CD4-positive, alpha-beta T cell treated with Interleukin-15 for 1 hour (primary cell): Measurements from ENCODE around the gene ARHGAP26.

Experiments
- DNase-seq: peaks from one replicate; pipeline ENCODE4 v3.0.0-alpha.2; 2020

ARHGAP26 gene

DNA sequence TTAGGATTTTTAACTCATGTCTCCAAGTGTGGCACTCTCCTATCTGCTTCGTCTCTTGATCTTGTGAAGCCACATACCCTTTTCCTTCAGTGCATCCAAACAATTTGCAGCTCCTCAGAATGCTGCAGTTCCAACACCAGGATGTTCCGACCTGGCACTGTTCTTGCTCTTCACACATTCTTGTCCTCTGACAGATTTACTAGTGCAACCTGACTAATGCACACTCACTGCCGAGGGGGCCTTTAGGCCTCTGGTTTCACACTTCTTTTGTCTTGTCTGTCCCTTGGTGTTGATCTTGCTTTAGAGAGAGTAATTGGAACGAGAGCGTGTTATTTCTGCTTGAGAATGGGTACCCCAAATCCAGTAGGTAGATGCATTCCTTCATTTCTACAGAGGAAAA is 15.0 kb downstream of the ARHGAP26 start:
- DNase-seq = no peak

DNA sequence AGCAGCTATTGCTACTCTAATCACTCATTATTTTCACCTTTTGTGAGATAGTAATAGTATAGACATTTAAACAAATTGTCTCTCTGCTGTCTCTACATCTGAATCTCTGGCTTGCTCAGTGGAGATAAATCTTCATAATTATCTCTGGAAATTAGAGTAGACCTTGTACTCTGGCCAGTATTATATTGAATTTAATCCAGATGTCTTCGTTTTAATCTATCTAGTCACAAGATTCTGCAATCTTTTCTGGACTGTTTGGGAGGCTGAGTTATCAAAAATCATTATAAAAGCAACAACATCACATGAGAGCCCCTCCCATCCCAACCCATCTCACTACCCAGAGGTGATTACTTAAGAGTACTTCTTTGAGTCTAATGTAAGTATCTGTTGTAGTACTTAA is 19.0 kb downstream of the ARHGAP26 start:
- no peak for DNase-seq

DNA sequence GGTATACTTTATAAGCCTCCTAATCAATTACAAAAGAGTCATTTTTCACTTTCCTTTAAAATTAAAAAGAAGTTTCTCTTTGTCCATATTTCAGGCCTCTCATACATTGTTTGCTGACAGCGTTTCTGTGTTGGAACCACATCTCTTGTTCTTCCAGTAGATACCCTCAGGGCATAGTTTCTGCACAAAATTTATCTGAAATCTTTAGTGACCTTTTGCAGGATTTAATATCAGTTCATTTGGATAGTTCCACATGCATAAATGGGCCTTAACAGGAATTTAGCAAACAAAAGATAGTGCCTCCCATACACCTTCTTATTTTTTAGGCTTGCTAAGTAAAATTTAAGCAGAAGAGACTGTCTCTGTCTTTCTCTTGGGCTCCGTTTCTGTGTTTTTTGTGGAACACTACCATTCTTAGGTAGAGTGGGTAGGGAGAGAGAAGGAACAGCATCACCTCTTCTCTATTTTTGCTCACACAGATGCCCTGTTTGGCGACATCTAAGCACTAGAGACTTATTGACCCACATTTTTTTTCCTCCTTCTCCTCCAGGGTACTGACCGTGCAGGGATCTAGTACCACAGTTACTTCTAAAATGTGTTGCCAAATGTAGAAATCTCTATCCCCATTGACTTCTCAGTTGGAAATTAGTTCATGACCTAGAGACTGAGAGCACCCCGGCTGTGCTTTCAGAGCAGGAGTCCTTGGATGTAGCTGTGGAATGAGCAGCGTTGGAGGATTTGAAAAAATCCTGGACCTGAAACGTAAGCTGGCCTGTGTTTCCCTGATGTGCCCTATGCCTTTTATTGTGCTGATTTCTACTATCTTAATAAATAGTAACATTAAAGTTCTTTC is 22.1 kb downstream of the ARHGAP26 start:
- no peak for DNase-seq

GRCh38 chr5:142792865-142793232 is 22.7 kb downstream of the ARHGAP26 start:
- DNase-seq = no peak

DNA sequence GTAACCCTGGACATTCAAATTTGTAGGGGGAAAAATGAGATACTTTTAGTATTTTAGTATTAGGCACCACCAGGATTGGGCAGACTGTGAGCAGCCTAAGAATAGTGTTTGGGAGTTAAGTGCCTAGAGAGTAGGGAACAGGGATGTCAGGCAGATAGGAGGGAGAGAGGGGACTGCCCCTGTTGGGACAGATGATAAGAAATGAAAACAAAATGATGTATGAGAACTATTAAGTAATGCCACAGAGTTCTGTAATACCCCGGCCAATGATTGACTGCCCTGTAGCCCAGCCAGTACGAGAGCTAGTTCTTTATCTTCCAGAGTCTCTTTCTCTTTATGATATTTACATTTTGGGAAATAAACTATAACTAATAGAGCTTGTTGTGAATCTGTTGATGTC is 24.4 kb downstream of the ARHGAP26 start:
- DNase-seq = no peak

- no peak for DNase-seq
Observed at GRCh38 chr5:142795251-142795650, 25.1 kb downstream of the ARHGAP26 start.

- no peak for DNase-seq
Observed at GRCh38 chr5:142796492-142797109, 26.4 kb downstream of the ARHGAP26 start.

- DNase-seq = no peak
Observed at GRCh38 chr5:142797420-142797819, 27.2 kb downstream of the ARHGAP26 start.

DNA sequence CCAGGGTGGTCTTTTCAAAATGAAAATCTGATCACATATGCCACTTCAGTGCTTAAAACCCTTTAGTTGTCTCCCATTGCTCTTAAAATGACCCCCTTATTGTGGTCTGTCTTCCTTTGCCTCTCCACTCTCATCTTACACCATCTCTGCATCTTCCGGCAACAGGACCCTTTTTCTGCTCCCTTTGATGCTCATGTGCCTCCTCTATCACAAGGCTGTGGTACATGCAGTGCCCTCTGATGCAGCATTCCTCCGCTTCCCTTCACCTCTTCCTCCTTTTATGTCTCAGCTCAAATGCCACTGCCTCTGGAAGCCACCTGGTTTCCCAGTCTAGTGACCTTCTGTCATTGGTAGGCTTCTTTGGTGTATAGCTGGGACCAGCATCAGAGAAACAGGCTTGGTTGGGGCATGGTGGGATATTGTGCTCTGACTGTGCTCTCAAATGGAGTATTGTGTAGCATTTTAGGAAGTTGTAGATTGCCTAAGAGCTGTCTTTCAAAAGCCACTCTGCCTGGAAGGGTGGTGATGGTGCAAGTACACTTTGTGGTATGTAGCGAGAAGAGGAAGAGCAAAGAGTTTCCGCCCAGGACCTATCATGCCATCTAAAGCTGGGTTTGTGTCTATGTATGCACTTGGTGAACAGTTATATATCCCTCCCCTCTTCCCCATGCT is 28.1 kb downstream of the ARHGAP26 start:
- peak; percentile 76 for DNase-seq

DNA sequence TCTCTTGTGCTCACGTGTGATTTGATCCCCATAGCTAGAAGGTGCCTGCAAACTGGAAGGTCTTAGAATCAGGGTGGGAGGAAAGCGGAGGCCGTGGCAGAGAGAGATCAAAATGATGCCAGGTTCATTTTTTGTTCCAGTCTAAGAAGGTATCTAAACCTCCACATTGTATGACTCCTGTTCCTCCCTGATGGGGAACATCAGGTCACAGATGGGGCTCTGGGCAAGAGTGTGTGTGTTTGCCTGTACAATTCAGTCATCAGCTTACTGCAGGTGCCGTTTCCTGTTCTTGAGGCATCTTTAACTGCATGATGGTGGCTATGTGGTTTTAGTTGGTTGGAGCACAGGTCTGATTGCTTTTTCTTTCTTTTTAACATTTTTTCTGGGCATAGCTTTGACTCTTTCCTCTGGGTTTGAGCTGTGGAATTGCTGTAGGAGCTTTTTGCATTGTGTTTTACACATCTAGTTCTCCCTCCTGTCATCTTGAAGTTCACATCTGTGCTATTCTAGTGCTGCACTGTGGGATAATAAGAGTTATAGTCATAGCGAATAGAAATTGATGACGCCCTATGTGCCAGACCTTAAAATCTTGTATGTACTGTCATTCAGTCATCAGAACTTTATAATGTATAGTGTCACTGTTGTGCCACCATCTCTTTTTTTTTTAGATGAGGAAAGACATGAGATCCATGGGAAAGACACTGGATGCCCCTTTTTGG is 30.8 kb downstream of the ARHGAP26 start:
- DNase-seq = peak; percentile 48

GRCh38 chr5:142801495-142801871 is 31.3 kb downstream of the ARHGAP26 start:
- DNase-seq = no peak

DNA sequence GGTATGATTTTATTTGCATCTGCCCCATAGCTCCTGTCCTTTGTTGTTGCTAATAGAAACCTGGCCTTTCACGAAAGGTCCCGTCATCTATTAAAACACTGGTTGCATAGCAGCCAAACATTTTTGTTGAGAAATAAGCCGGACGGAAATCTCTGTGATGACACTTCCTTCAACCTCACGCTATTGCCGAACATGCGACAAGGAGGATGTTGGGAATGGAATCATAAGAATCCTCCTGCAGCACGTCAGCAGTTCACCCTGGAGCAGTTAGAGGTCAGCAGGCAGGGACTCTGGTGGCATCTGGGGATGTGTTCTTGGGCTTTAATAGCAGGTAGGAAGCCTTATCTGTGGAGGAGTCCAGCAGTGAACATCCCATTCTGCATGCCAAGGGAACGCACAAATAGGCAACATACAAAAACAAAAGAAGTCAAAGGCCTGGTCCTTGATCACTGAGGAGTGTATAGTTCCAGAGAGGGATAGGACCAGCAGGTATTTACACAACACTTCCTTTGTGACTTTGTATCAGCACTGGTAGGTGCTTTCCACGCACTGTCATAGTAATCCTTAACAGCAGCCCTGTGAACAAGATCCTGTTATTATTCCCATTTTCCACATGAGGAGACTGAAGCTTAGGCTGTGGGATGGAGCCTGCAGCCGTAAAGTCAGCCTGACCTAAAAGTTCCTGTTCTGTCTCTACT is 33.4 kb downstream of the ARHGAP26 start:
- peak; percentile 71 for DNase-seq

GRCh38 chr5:142805339-142805738 is 35.2 kb downstream of the ARHGAP26 start:
- DNase-seq = no peak

DNA sequence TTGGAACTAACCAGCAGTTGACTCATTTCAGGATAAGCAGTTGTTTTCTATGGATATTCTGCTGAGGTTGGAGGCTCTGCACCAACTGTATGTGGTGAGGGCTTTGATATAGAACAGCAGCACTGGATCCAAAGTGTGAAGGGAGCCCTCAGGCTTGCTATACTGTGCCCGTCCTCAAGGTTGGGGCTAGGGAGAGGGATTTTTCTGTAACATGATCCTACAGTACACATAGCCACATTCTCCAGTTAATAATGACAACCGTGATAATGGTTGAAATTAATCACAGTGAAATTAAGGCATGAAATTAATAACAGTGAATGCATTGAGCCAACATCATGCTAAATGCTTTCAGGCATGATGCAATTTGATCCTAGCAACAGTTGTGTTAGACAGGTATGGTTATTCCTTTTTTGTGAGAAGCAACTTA is 36.7 kb downstream of the ARHGAP26 start:
- DNase-seq = no peak

DNA sequence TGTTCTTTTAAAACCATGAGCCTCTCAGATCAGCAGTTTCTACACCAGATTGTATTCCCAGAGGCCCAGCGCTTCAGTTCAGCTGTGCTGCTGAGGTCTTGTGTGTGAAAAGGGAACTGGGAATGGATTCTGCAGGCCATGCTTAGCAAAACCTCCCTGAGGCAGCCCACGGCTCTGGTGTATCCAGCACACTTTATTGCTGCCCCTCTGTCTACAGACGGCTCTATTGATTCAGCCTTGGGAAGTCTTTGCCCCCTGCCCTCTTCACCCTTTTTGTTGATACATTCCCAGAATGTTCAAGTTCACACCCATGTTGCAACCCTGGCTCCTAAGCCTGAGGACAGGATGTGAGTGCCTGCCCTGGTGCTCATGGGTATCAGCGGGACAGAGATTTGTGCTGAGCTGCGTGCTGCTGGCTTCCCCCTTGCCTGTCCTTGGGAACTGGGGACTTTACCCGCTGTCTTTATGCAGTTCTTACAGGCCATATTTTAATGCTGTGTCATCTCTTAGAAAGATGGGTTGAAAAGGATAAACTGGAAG is 37.3 kb downstream of the ARHGAP26 start:
- no peak for DNase-seq

DNA sequence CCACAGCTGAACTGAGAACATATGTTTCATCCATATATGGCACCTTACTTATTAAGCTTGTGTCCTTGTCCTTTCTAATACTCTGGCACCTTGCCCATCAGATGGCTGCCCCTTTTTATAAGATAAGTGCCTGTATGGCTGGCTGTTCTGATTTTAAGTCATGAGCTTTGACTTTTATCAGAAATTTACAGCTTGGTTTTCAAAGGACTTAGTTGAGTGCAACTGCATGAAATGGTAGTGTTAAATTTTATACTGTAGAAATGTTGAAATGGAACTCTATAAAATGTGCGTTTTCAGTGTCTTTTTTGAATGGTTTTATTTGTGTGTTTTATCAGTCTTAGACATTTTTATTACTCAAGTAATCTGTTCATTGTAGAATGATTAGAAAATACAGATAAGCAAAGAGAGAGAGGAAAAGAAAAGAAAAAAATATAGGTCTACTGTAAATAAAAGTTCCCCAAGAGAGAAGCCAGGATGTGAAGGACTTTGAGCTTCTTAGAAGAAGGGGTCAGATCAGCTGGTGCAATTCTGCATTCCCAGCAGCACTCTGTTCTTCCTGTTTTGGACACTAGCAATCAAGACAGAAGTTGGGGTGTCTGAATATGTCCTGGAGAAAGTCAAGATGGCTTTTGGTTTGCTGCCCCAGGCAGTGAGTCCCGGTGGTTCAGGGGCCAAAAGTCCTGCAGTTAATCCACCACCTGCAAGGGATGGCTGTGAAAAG is 38.9 kb downstream of the ARHGAP26 start:
- no peak for DNase-seq

- no peak for DNase-seq
Observed at GRCh38 chr5:142810081-142810480, 39.9 kb downstream of the ARHGAP26 start.

- DNase-seq = no peak
Observed at GRCh38 chr5:142810743-142811290, 40.6 kb downstream of the ARHGAP26 start.

- no peak for DNase-seq
Observed at GRCh38 chr5:142811866-142812557, 41.8 kb downstream of the ARHGAP26 start.

GRCh38 chr5:142813220-142813619 is 43.0 kb downstream of the ARHGAP26 start:
- DNase-seq = no peak

DNA sequence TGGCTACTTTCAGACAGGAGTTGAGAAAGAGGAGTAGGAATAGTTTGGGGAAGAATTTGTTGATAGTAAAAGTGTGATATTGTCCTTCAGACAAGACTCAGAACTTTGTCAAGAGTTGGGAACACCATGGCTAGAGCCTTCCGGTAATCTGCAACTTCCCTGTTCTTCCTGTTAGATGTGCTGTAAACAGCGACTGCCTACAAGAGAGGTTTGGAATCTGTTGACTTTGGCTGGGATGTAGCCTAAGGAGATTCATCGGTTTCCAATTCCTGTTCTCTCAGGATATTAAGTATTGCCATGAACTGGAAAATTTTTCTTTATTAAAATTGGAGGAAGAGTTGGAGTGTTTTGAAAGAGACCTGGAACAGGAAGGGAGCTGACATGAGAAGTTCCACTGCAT is 43.9 kb downstream of the ARHGAP26 start:
- no peak for DNase-seq
